ENCODE data around the gene PRR27.

DNA sequence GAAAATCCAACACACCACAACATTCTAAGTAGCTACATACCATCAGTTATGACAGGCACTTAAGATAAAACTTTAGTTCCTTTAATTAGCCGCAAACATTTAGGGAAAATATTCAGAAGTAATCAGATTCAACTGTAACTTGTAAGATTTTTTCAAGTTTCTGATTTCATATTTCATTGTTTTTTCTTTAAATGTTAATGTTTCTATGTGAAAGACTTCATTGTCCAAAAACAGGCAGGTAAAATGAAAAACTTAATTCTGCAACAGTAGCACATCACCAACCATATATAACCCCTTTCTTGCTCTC lies 29.9 kb downstream of the PRR27 start:
- TF ChIP-seq SNAI2 (CRISPR knock-in tag; IDR thresholded peaks at IDR 0.05): no peak
- TF ChIP-seq CSDC2 (CRISPR knock-in tag; IDR thresholded peaks at IDR 0.05): no peak
- TF ChIP-seq ZNF70 (CRISPR knock-in tag; IDR thresholded peaks at IDR 0.05): no peak
- TF ChIP-seq ZC3H10 (CRISPR knock-in tag; IDR thresholded peaks at IDR 0.05): no peak

Data from SK-N-SH treated with all-trans-retinoic acid at 6 μM for 48 hours (cell line).